CMK (cell line): Measurements from ENCODE around the gene SFRP5.

Experiments used
- DNase-seq: peaks from one replicate; pipeline ENCODE4 v3.0.0-alpha.2; 2010; ENCODE audit warnings: low read depth

Gene SFRP5

DNA sequence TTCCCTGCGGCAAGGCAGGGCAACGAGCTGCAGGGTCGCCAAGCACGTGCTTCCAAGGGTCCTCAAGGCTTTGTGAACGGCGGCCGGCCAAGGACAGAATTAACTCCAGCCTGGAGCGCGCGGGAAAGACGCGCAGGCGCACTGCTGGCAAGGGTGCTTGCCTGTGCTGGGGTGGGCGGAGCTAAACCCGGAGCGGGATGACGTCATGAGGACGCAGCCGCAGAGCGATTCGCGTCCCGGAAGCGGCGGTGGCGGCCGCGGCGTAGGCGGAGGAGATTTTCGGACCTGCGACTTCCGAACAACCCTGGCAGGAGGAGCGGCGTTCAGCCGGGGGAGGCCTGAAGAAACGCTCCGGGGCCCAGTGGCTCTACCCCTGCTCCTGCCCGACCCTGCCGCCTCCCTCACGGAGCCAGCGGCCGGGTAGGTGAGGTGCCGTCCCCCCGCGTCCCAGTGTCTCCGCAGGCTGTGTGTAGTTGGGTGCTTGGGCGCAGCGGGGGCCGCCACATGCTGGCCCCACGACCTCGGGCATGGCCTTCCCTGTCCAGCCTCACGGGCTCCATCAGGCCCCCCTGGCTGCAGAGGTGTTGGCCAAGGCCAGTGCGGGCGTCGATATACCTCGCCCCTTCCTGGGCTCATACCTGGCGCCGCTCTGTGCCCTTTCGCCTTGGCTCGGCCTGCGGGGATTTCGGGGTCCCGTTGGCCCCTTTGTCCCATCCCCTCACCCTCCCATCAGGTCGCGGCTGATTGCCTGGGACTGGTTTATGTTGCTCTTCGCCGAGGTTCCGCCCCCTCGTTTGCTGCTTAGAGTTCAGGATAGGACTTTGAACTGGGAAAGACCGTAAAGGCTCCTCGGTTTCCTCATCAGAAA lies 34.7 kb downstream of the SFRP5 start, which contains the start of gene ZFYVE27:
Gene ZFYVE27 (plus strand): TSS at position 227 of the 868 bp plus-strand sequence. CDS start 1,350 bp downstream, outside the sequence.
- DNase-seq = peak; percentile 95

DNA sequence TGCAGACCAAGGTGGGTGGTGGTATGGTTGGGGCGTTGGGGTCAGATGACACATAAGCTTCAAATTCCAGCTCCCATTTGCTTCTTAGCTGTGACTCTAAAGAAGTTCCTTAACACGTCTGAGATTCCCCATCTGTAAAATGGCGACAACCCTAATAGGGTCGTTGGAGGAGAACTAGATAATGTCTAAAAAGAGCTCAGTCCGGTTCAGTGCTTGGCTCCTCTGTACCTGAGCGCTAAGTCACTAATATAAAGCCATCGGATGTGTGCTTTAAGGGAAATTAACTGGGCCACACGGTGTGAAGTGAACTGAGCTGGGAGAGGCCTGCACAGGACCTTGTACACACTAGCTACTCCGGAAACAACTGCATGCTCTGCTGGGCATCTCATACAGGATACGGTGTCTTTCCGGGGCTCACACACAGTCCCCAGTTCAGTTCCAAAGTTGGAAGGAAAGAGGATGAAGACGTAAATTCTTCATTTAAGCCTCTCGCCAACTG lies 35.3 kb downstream of the SFRP5 start:
- no peak for DNase-seq

DNA sequence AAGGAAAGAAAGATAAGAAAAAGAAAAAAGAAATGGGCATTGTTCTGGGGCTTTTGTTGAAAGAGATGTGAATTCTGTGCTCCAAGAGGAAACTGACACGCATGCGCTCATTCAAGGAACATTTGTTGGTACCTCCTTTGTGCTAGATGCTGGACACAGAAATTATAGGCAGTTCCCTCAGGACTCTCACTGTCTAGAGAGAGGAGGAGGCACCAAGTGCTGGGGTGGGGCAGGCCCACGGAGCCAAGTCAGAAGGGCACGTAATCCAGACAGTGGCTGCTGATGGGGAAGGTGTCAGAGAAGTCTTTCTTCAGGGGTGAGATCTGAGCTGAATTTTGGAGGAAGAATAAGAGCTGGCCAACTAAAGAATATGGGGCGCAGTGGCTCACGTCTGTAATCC lies 37.8 kb downstream of the SFRP5 start:
- DNase-seq = no peak

DNA sequence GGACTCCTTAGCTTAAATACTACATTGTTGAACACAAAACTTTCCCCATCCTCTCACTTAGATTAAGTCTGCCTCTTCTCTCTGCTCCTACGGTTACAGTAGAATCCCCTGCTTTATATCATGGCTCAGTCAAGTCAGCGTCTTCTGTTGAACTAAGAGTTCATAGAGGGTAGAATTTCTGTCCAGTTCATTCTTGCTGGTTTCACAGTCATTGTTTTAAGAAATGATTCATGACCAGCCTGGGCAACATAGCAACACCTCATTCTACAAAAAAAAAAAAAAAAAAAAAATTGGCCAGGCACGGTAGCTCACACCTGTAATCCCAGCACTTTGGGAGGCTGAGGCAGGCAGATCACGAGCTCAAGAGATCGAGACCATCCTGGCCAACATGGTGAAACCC lies 38.5 kb downstream of the SFRP5 start:
- DNase-seq = no peak

DNA sequence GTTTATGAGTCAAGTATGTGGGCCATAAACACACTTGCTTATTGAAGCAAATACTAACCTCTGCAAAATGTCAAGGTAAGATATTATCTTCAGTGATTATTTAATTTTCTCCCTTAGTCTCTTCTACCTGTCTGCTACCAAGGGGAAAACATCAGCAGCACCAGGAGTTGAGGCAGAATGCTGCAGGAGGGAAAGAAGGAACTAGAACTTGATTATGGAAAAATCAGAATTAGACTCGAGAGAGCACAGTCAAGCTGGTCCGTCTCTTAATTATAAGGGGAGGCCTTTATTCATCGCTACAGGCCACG lies 39.8 kb downstream of the SFRP5 start:
- DNase-seq = no peak

DNA sequence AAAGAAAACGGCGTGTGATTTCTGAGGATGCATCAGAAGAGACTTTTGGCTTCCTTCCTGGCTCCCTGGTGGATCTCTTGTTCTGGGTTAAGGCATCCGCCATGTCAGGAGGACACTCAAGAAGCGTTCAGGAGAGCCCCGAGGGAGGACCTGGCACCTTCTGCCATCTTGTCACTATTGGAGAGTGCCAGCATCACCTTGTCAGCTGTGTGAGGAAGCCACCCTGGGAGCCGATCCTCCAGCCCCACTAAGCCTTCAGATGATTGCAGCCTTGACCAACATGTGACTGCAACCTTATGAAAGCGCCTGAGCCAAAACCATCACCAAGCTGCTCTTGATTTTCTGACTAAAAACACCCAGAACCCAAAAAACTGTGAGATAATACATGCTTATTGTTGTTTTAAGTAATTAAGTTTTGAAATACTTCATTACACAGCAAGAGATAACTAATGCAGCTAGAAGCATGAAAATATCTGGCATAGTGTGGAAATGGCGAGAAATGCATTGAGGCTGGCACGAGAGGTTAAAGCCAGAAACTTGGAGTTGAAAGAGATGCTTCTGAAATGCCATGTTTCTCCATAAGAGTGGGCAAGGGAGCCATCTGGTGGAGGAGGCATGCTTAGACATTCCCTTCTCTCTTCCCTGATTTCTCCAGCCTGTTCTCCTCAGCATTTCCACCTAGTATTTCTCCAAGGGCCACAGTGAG lies 40.3 kb downstream of the SFRP5 start:
- no peak for DNase-seq

DNA sequence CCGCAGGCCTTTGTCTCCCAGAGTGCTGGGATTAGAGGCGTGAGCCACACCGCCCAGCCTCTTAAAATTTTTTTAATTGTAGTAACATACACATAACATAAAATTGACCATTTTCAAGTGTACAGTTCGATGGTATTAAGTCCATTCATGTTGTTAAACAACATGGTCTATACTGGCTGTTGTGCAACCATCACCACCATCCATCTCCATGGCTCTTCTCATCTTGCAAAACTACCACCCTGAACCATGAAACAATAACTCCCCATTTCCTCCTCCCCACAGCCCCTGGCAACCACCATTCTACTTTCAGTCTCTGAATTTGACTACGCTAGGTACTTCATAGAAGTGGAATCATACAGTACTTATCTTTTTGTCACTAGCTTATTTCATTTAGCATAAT lies 42.8 kb downstream of the SFRP5 start:
- DNase-seq = no peak

DNA sequence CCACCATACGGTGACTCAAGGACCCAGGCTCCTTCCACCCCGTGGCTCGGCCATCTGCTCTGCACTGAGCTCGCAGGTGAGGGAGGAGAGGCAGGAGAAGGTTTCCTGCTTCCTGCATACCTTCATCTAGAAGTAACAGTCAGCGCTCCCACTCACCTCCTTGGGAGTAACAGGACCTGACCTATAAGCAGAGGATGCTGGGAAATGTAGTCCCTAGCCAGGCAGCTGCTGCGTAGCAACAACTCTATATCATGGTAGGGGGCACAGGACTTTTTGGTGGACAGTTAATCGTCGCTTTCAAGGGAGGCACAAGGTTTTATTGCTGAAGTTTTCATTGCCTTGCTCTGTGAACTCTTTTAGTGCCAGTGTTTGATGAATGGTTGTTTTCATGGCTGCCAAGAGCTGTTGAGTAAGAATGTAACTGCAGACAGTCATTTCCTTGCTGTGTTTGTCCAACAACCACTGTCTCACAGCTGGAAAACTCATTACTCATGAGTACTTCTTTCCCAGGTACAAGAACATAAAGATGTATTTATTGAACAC lies 45.1 kb downstream of the SFRP5 start:
- DNase-seq = no peak

DNA sequence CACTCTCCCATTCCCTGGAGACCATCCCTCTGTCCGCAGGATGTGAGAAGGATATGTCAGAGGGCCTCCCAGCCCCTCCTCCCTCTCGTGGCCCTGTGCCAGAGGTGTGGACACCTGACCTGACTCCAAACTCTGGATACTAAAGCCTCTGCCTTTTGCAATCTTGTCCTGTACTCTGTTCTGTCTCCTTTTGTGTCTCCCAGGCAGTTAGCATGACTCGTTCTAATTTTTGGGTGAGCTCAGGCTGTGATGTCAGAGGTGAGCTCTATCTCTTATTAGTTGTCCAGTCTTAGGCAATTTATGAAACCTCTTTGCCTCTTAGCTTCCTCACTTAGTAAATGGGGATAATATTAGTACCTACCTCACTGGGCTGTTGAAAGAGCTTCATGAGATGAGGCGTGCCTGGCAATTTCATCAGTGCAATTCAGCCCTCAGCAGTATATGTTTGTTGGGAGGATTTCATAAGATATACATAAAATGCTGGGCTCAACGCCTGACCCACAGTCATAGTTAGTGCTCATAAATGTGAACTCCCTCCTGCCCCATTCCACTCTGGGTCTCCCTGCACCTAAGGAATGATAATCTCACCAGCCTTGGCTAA lies 47.4 kb downstream of the SFRP5 start:
- no peak for DNase-seq

DNA sequence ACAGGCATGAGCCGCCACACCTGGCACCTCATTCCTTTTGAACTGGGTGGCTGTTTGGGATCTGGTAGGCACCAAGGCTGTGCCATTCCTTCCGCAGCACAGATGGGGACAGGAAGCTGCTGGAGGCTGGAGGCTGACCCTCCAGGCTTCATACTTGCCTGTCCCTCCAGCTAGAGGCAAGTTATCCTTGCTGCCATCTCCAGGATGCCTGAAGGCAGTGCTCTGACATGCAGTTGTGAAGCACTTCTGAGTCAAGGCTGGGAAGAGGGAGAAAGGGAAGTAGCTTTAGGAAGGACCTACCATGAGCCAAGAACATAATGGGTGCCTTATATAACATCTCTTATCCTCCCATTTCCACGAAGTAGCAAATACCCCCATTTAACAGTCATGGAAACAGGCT lies 48.8 kb downstream of the SFRP5 start:
- DNase-seq = no peak

DNA sequence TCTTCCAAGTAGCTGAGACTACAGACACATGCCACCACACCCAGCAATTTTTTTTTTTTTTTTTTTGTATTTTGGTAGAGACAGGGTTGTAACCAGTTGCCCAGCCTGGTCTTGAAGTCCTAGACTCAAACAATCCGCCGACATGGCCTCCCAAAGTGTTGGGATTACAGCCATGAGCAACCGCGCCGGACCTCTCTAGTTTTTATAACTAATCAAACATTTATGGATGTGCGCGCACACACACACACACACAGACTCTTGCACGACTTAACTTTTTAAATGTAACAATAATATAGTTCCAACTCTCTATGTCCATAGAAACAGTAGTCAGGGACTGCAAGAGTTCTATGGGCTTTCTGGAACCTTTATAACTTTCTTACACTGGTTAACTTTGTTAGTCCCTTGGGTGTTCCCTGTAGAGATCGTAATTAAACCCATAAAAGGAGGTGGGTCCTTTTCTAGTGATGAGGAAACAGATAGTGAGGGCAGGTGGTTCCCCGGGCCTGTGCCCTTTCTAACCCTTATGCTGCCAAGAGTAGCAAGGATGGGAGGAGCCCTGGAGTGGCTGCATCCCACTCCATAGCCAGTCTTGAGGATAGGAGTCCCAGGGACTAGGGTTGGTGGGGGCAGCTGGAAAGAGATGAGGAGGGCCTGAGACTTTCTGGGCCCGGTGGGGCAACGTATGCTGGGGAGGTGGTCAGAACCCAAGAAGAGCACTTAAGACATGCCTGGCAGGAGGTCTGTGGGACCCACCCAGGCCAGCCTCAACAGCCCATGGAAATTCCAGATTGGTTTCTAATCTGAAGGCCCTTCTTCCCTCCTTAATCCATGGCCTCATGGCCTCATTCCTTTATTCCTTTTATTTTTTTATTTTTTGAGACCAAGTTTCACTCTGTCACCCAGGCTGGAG lies 49.7 kb downstream of the SFRP5 start:
- DNase-seq = no peak

DNA sequence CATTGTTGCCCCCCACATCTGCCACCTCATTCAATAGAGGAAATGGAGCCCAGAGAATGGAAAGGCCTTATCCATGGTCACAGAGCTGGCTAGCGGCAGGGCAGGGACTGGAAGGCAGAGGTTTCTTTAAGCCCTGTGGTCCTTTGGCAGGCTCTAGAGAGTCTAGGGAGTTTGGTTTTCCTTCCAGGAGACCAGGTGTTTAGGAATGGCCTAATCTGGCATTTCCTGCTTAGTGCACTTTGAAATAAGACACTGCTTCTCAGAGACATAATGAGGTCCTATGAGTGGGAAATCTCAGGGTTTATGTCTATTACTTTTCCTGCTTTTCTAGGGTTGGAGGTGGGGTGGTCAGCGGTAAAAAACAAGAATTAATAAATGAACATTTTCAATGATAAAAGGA lies 52.2 kb downstream of the SFRP5 start:
- no peak for DNase-seq

DNA sequence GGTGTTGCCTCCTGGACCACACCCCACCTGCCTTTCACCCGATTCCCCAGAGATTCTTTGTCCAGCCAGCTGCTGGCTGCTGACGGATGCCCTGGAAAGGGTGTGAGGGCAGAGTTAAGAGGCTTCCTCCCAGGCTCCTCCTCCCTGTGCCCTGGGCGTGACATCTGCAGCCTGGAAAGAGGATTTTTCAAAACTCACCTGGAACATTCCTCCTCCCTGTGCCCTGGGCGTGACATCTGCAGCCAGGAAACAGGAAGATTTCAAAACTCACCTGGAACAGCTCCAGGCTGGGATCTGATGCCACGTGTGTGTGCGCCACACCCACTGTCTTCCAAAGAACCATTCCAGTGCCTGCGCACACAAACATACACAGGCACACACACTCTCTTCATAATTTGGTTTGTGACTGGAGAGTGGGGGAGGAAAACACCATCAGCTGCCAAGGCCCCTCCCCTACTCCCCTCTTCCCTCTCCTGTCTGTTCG lies 53.1 kb downstream of the SFRP5 start:
- DNase-seq = no peak

DNA sequence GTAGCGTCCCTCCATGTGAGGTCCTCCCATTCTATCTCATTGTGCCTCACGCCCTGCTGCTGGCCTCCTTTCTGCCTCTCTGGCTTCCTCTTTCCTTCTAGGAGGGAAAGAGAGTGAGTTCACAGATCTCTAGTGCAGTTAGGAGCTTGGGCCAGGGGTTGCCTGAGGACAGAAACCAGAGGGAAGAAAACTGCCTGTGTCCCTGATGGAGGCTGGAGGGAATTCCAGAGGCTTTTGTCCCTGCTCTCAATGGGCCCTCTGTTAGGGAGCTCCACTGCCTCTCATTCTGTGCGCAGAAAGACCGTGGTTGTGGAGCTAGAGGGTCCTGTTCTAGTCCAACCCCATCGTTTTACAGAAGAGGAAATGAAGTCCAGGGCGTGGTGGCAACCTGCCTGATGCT lies 53.6 kb downstream of the SFRP5 start:
- no peak for DNase-seq

DNA sequence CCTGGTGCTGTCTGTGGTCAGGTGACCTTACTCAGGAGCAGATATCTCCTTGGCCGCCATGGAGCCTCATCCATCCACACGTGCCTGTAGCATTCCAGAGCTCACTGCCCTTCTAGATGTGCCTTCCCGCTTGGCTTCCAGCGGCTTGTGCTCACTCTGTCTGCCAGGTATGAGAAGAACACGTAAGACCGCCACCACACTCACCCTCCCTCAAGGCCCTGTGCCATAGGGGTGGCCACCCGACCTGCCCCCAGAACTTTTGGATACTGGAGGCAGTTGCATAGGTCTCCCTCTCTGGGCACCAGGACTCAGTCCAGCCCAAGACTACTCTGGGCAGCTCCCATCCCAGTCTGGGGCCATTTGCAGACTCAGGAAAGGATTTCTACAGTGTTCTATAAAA lies 54.2 kb downstream of the SFRP5 start:
- no peak for DNase-seq
